ENCODE data around the gene DCTN2.

The DCTN2 gene

DNA sequence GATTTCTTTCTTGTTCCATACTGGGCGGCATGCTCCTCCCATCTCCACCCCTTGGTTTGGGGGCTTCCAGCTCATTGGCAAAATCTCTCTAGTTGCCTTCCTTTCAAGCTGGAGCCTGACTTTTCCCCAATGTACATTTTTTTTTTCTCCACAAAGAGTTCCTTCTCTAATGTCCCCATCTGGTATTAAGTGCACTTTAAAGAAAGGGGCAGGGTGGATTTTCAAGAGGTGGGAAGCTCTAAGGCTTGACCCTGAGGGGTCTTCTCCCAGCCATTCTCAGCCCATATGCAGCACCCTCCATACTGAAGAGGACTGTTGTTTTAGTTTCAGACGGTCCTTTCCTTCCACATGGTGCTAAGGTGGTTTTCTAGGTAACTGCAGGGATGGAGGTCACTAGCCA, 38.2 kb upstream of the DCTN2 start:
- Histone ChIP-seq H3K27ac (ENCODE audit: low read depth, low read length) (no peak overlapping the region), H3K4me1 (ENCODE audit: control insufficient read depth, insufficient read depth, low read length) (no peaks in the 10 kb centered on the region; the same call in 1 of the 2 replicates), H3K9me3 (ENCODE audit: control insufficient read depth, insufficient read depth, low read depth, low read length) (no peaks in the 10 kb centered on the region), H3K36me3 (ENCODE audit: control insufficient read depth, insufficient read depth, low read length) (peaks cover 10% of the 10 kb centered on the region; the same call in 1 of the 2 replicates), H3K27me3 (ENCODE audit: control insufficient read depth, insufficient read depth, low read length) (peaks cover 16% of the 10 kb centered on the region; the same call in 1 of the 2 replicates), H3K4me3 (ENCODE audit: low read depth, low read length) (no peak overlapping the region), H3K9ac (ENCODE audit: low read length) (no peak overlapping the region)

DNA sequence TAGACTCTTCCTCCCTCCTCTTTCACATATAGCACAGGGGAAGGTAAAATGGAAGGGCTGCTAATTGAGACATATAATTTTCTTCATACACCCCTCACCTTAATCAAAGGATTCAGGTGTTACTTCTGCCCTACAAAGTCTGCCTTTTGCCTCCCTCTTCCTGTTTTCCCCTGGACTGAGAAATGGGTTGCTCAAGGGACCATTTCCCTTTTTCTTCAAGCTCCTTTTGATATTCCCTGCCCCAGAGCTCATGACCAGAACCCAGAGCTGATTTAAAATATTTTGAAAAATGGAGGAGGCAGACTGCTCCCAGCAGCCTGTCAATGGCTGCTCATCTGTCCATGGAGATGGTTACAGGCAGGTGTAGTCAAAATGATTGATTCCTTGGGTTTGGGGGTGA, 37.7 kb upstream of the DCTN2 start:
- Histone ChIP-seq H3K27me3 (ENCODE audit: control insufficient read depth, insufficient read depth, low read length) (peaks cover 16% of the 10 kb centered on the region; the same call in 1 of the 2 replicates), H3K9me3 (ENCODE audit: control insufficient read depth, insufficient read depth, low read depth, low read length) (no peaks in the 10 kb centered on the region)

DNA sequence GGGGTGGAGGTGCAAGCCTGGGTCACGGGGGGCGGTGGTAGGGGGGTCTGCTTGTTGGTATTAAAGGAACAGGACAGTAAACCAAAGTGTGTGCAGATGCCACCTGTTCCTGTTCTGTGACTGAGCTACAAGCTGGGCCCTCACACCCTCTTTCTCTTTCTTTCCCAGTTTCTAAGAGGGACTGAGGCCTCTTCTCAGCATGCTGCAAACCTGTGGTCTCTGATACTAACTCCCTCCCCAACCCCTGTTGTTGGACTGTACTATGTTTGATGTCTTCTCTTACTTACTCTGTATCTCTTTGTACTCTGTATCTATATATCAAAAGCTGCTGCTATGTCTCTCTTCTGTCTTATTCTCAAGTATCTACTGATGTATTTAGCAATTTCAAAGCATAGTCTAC, 37.1 kb upstream of the DCTN2 start:
- Histone ChIP-seq H3K4me1 (ENCODE audit: control insufficient read depth, insufficient read depth, low read length) (no peaks in the 10 kb centered on the region; the same call in 1 of the 2 replicates), H3K27ac (ENCODE audit: low read depth, low read length) (no peak overlapping the region), H3K36me3 (ENCODE audit: control insufficient read depth, insufficient read depth, low read length) (peaks cover 17% of the 10 kb centered on the region; the same call in 1 of the 2 replicates), H3K9me3 (ENCODE audit: control insufficient read depth, insufficient read depth, low read depth, low read length) (no peaks in the 10 kb centered on the region), H3K4me3 (ENCODE audit: low read depth, low read length) (no peak overlapping the region), H3K9ac (ENCODE audit: low read length) (no peak overlapping the region), H3K27me3 (ENCODE audit: control insufficient read depth, insufficient read depth, low read length) (peaks cover 16% of the 10 kb centered on the region; the same call in 1 of the 2 replicates)

More for the DNA sequence above, 37.7 kb upstream of the DCTN2 start:
- Histone ChIP-seq H3K36me3 (ENCODE audit: control insufficient read depth, insufficient read depth, low read length) (peaks cover 14% of the 10 kb centered on the region; the same call in 1 of the 2 replicates), H3K27ac (ENCODE audit: low read depth, low read length) (no peak overlapping the region), H3K4me1 (ENCODE audit: control insufficient read depth, insufficient read depth, low read length) (no peaks in the 10 kb centered on the region; the same call in 1 of the 2 replicates), H3K4me3 (ENCODE audit: low read depth, low read length) (no peak overlapping the region), H3K9ac (ENCODE audit: low read length) (no peak overlapping the region)

DNA sequence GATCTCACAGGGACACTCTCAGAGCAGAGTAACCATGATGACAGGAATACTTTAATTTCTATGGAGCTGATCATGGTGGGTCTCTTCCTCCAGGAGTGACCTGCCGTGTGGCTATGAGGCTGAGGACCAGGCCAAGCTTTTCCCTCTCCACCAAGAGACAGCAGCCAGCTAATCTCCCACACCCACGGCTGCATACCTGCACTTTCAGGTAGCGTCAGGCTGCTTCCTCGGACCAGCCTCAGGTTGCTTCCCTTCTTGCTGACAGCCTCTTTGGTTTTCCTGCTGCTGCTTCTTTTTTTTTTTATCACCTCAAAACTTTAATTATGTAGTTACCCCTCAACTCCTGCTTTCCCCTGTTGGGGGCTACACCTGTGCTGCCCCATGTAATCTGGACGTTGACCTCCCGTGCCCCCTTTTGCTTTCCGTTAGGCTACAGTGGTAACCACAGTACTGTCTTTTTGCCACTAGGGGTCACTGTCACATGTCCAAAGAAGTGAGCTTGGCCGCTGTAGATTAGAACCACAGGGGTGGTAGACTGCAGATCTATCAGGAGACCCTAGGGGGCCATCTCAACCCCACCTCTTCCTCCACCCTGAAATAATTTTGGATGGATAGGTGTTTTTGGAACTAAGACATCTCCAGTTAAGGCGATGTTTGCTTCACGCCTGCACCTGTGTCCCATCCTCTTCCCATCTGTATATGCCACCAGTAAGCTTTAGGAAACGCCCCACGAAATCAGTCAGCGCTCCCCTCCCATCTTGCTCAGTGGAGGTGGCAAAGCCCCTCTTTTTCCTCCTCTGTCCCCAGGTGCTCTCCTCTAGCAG, 36.2 kb upstream of the DCTN2 start:
- Histone ChIP-seq H3K4me3 (ENCODE audit: low read depth, low read length) (no peak overlapping the region), H3K4me1 (ENCODE audit: control insufficient read depth, insufficient read depth, low read length) (no peaks in the 10 kb centered on the region; the same call in 1 of the 2 replicates), H3K9me3 (ENCODE audit: control insufficient read depth, insufficient read depth, low read depth, low read length) (no peaks in the 10 kb centered on the region), H3K36me3 (ENCODE audit: control insufficient read depth, insufficient read depth, low read length) (peaks cover 23% of the 10 kb centered on the region), H3K27me3 (ENCODE audit: control insufficient read depth, insufficient read depth, low read length) (peaks cover 14% of the 10 kb centered on the region; the same call in 1 of the 2 replicates), H3K9ac (ENCODE audit: low read length) (no peak overlapping the region), H3K27ac (ENCODE audit: low read depth, low read length) (no peak overlapping the region)

DNA sequence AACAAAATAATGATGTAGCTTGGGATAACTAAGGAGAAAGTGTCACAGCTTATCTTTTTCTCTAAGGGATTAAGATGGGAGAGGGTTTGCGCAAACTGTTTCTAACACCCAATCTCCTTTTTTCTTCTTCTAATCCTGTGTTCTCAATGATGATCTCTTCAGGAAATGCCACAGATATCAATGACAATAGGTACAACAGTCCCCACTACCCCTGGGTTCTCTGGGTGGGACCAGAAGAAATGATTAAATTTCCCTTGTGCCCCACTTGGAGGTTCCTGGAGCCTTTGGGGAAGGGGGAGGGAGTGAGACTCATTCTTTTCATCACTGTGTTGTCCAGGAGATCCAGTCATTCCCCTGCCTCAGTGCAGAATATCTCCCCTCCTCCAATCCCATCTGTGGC, 35.4 kb upstream of the DCTN2 start:
- H3K27me3 ChIP-seq (ENCODE audit: control insufficient read depth, insufficient read depth, low read length), result peaks cover 6% of the 10 kb centered on the region; the same call in 1 of the 2 replicates
- H3K36me3 ChIP-seq (ENCODE audit: control insufficient read depth, insufficient read depth, low read length), result peaks cover 30% of the 10 kb centered on the region
- no peak overlapping the region for H3K4me3 ChIP-seq (ENCODE audit: low read depth, low read length)

DNA sequence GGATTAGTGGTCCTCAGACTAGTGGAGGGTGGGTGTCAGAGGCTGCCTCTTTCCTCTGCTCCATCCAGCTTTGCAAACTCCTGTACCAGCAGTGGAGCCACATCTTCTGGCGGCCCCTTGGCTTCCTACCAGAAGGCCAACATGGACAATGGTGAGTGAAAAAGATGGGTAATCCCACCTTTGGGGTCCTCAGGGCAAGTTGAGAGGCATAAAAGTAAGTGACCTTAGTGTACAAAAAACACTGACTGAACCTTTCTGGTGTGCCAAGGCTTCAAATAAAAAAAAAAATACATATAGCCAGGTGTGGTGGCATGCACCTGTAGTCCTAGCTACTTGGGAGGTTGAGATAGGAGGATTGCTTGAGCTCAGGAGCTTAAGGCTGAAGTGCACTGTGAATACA, 34.8 kb upstream of the DCTN2 start:
- Histone ChIP-seq H3K4me3 (ENCODE audit: low read depth, low read length) (no peak overlapping the region), H3K27me3 (ENCODE audit: control insufficient read depth, insufficient read depth, low read length) (peaks cover 6% of the 10 kb centered on the region; the same call in 1 of the 2 replicates), H3K9ac (ENCODE audit: low read length) (no peak overlapping the region), H3K27ac (ENCODE audit: low read depth, low read length) (no peak overlapping the region), H3K4me1 (ENCODE audit: control insufficient read depth, insufficient read depth, low read length) (no peaks in the 10 kb centered on the region; the same call in 1 of the 2 replicates), H3K9me3 (ENCODE audit: control insufficient read depth, insufficient read depth, low read depth, low read length) (no peaks in the 10 kb centered on the region), H3K36me3 (ENCODE audit: control insufficient read depth, insufficient read depth, low read length) (peaks cover 33% of the 10 kb centered on the region)

More for the DNA sequence above, 35.4 kb upstream of the DCTN2 start:
- Histone ChIP-seq H3K27ac (ENCODE audit: low read depth, low read length) (no peak overlapping the region), H3K9ac (ENCODE audit: low read length) (no peak overlapping the region), H3K4me1 (ENCODE audit: control insufficient read depth, insufficient read depth, low read length) (no peaks in the 10 kb centered on the region; the same call in 1 of the 2 replicates), H3K9me3 (ENCODE audit: control insufficient read depth, insufficient read depth, low read depth, low read length) (no peaks in the 10 kb centered on the region)

DNA sequence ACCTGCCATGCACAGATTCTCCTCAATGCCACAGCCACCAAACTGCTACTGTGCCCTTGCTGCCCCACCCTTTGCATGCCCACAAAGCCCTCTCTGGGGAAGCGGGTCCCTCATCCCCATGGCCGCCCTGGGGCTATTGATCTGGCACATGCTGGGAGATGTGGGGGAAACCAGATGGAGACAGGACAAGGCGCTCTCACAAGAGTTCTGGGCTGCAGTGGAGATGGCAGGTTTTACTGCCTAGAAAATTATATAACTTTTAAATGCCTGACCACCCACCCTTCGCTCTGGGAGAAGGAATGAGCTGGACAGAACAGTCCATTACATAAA, 33.4 kb upstream of the DCTN2 start:
- no peak overlapping the region for H3K4me3 ChIP-seq (ENCODE audit: low read depth, low read length)
- no peaks in the 10 kb centered on the region for H3K9me3 ChIP-seq (ENCODE audit: control insufficient read depth, insufficient read depth, low read depth, low read length)
- no peak overlapping the region for H3K9ac ChIP-seq (ENCODE audit: low read length)
- peaks cover 6% of the 10 kb centered on the region; the same call in 1 of the 2 replicates for H3K27me3 ChIP-seq (ENCODE audit: control insufficient read depth, insufficient read depth, low read length)
- H3K36me3 ChIP-seq (ENCODE audit: control insufficient read depth, insufficient read depth, low read length), result peaks cover 46% of the 10 kb centered on the region
- H3K4me1 ChIP-seq (ENCODE audit: control insufficient read depth, insufficient read depth, low read length), result no peaks in the 10 kb centered on the region; the same call in 1 of the 2 replicates
- no peak overlapping the region for H3K27ac ChIP-seq (ENCODE audit: low read depth, low read length)

DNA sequence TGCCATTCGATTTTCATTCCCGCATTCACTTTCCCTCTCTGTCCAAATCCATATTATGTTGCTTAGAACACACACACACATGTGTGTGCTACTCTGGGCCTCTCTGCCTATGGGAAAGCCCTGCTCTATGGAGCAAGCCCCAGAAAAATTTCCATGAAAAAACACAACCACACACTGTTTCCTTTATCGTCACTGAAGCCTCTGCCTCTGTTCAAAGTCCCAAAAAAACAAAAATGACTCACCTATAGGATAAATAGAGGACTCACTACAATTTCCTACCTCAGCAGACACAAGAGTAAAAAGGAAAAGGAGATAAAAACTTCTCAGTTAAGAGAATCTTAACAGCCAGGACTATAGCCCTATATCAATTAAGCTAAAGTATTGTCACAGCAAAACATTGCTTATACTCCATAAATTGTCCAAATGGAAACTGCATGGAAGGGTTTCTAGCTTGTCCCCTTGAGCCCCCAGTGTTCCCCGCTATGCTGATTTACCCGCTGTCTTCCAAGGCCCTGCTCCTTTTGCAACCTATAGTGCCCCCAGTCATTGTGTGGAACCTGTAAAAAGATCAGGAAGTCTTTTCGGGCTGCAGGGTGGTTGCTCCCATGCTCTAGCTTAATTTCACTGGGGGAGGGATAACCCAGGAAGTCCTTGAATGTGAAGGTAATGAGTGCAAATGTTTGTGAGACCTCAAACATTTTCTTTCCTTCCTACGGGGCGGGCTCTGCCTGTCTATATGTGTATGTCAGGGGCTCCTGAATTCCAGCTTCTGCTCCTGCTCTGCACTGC, 32.9 kb upstream of the DCTN2 start:
- Histone ChIP-seq H3K9ac (ENCODE audit: low read length) (no peak overlapping the region), H3K4me1 (ENCODE audit: control insufficient read depth, insufficient read depth, low read length) (no peaks in the 10 kb centered on the region; the same call in 1 of the 2 replicates), H3K27me3 (ENCODE audit: control insufficient read depth, insufficient read depth, low read length) (peaks cover 6% of the 10 kb centered on the region; the same call in 1 of the 2 replicates), H3K9me3 (ENCODE audit: control insufficient read depth, insufficient read depth, low read depth, low read length) (no peaks in the 10 kb centered on the region), H3K27ac (ENCODE audit: low read depth, low read length) (no peak overlapping the region), H3K4me3 (ENCODE audit: low read depth, low read length) (no peak overlapping the region), H3K36me3 (ENCODE audit: control insufficient read depth, insufficient read depth, low read length) (peaks cover 50% of the 10 kb centered on the region)

DNA sequence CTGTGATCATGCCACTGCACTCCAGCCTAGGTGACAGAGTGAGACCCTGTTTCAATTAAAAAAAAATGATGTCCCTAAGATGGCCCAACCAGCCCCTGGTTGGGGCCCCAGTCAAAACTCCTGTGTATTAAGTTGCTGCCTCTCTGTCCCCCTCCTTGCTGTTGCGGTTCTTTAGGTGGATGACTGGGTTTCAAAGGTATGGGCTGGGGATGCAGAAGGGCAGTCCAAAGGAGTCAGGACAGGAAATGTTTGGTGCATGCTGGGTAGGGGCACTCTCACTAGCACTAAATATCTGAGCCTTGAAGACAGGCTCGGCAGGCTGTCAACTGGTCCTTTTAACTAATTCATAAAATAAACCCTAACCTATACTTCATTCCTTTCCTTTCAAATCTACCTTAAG, 32.0 kb upstream of the DCTN2 start:
- H3K9me3 ChIP-seq (ENCODE audit: control insufficient read depth, insufficient read depth, low read depth, low read length), result no peaks in the 10 kb centered on the region
- H3K9ac ChIP-seq (ENCODE audit: low read length), result no peak overlapping the region
- H3K27me3 ChIP-seq (ENCODE audit: control insufficient read depth, insufficient read depth, low read length), result peaks cover under 1% of the 10 kb centered on the region; the same call in 1 of the 2 replicates
- H3K4me3 ChIP-seq (ENCODE audit: low read depth, low read length), result no peak overlapping the region
- no peaks in the 10 kb centered on the region; the same call in 1 of the 2 replicates for H3K4me1 ChIP-seq (ENCODE audit: control insufficient read depth, insufficient read depth, low read length)
- peaks cover 53% of the 10 kb centered on the region for H3K36me3 ChIP-seq (ENCODE audit: control insufficient read depth, insufficient read depth, low read length)
- H3K27ac ChIP-seq (ENCODE audit: low read depth, low read length), result no peak overlapping the region

DNA sequence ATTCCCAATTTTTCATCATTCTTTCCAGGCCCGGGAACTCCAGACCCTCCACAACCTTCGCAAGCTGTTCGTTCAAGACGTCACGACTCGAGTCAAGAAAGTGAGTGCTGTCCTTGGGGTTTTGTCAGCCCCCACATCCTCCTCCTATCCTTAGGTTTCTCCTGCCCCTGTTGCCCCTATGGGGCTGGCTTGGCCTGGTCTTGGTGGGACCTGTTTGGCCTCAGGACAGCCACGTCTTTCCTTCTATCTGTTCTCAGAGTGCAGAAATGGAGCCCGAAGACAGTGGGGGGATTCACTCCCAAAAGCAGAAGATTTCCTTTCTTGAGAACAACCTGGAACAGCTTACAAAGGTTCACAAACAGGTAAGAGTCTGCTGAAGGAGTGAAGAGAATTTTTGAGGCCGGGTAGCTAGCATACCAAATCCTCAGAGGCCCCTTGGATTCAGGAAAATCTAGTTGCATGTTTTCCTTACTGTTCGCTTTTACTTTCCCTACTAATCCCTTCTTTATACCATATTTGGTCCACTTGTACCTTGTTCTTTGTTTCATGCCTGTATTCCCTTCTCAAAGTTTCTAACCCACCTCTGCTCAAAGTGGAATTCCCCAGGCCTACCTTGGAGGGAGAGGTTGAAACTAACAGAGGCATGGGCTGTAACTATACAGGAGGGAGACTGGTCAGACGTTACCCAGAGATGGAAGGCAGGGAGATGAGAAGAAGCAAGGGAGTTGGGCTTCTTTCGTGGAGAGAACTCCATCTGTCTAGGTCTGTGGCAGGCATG, 31.2 kb upstream of the DCTN2 start:
- Histone ChIP-seq H3K9me3 (ENCODE audit: control insufficient read depth, insufficient read depth, low read depth, low read length) (no peaks in the 10 kb centered on the region), H3K27me3 (ENCODE audit: control insufficient read depth, insufficient read depth, low read length) (no peaks in the 10 kb centered on the region), H3K36me3 (ENCODE audit: control insufficient read depth, insufficient read depth, low read length) (peaks cover 53% of the 10 kb centered on the region), H3K9ac (ENCODE audit: low read length) (no peak overlapping the region), H3K27ac (ENCODE audit: low read depth, low read length) (no peak overlapping the region), H3K4me3 (ENCODE audit: low read depth, low read length) (no peak overlapping the region), H3K4me1 (ENCODE audit: control insufficient read depth, insufficient read depth, low read length) (no peaks in the 10 kb centered on the region)
